Stimulated activated CD8-positive, alpha-beta memory T cell treated with anti-CD3 and anti-CD28 coated beads, Interleukin-12 subunit alpha, Interleukin-12 subunit beta, amount 100 ng/mL, for 1 hour (primary cell): ENCODE data around the gene FBXW8.

Source experiments
- DNase-seq: peaks from one replicate; pipeline ENCODE4 v3.0.0-alpha.2; 2020; ENCODE audit warnings: low read depth

The FBXW8 gene

GRCh38 chr12:116990971-116991966, 80.5 kb downstream of the FBXW8 start:
- DNase-seq, result no peak

DNA sequence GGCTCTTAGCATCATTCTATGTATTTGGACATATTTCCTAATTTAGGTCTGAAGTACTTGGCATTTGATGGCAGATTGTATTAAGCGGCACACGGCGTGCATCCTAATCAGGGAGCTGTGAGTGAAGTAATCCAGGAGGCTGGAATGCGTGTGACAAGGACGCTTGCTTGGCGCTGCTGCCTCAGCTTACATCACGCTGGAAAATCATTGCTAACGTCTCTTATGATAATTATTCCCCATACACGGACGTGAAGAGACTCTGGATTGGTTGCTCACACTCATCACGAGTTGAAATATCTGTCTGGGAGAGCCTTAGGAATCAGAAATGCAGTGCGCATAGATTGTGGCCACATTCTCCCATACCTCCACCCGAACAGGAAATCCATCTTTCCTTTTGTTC, 85.3 kb downstream of the FBXW8 start:
- no peak for DNase-seq

DNA sequence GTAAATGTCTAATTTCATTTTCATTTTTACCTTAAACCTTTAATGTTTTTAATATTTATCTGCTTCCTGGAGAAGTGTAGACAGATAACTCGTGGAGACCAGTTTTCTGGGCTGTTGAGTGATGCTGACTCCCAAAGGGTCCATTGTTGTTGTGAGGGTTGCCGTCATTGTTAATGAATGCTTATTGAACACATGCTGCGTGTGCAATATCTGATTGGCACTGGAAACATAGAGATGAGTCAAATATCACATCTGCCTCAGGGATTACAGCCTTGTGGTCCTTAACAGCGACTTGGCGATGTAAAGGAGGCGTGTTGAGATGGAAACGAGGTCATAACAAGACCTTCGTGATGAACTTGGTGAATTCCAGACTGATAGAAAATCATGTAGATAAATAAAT, 85.9 kb downstream of the FBXW8 start:
- DNase-seq, result no peak

- no peak for DNase-seq
Observed at GRCh38 chr12:116999066-116999465, 88.3 kb downstream of the FBXW8 start.

DNA sequence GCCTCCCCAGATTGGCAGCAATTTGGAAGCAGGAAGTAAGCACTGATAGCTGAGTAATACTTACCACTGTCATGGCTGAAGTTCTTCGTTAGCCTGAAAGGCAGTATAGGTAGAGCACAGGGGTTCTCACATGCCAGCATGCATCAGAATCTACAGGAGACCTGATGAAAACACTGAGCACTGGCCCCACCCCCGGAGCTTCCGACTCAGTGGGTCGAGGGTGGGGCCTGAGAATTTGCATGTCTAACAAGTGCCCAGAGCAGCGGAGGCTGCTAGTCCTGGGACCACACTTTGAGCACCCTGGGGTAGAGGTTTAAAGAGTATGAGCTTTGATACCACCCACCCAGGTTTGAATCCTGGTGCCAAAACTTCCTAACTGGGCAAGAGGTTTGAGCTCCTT, 89.6 kb downstream of the FBXW8 start:
- no peak for DNase-seq

- DNase-seq, result no peak
Observed at GRCh38 chr12:117002051-117002817, 91.5 kb downstream of the FBXW8 start.

- no peak for DNase-seq
Observed at GRCh38 chr12:117003883-117004404, 93.2 kb downstream of the FBXW8 start.

GRCh38 chr12:117005417-117006046, 94.8 kb downstream of the FBXW8 start:
- DNase-seq, result no peak

DNA sequence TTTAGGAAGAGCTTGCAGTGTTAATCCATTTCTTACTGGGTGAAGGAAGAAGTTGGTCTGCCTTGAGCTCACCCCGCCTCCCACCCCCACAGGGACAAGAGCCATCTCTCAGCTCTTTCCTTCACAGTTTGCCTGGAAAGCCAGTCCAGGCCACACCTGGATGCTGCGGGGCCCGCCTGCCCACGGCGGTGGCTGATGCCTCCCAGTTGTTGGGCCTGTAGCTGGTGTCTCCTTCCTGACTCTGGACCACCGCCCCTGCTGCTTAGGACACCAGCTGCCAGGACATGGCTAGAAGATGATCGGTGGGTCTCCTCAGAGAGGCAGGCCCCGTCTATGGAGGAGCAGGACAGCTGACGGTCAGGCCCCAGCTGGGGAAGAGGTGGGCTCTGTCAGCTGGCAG, 95.6 kb downstream of the FBXW8 start:
- no peak for DNase-seq

DNA sequence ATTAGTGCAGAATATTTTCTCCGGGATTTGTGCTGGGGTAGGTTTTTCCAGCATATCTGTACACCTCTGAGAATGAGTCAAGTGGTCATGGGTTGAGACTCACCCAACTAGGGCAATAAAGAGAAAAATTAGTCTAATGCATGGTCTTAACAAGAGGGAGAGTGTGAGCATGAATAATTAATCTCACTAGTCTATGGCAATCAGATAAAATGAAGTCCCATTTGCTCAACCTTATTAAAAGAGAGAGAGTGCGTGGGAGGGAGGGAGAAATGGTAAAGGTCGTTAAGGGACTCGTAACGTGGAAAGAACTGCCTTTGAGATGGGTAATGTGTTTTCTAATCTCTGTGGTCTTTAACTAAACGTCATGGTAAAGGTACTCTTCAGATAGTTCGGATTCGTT, 96.8 kb downstream of the FBXW8 start:
- no peak for DNase-seq

GRCh38 chr12:117009759-117010158, 99.0 kb downstream of the FBXW8 start:
- DNase-seq, result no peak

- DNase-seq, result no peak
Observed at GRCh38 chr12:117010693-117011451, 100.1 kb downstream of the FBXW8 start.

- no peak for DNase-seq
Observed at GRCh38 chr12:117011988-117012805, 101.4 kb downstream of the FBXW8 start.

DNA sequence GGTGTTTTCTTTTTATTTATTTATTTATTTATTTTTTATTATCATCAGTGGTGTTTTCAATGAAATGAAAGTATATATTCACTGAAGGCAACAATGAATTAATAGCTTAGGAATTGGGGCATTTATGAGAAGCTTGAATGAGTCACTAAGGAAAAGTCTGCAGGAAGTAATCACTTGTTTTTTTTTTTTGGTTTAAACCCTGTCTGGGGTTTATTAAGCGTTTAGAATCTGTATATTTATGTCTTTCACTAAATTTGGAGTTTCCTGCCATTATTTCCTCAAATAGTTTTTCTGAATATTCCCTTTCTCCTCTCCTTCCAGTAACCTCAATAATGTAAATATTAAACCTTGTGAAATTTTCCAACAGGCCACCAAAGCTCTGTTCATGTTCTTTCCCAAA, 103.0 kb downstream of the FBXW8 start:
- no peak for DNase-seq

DNA sequence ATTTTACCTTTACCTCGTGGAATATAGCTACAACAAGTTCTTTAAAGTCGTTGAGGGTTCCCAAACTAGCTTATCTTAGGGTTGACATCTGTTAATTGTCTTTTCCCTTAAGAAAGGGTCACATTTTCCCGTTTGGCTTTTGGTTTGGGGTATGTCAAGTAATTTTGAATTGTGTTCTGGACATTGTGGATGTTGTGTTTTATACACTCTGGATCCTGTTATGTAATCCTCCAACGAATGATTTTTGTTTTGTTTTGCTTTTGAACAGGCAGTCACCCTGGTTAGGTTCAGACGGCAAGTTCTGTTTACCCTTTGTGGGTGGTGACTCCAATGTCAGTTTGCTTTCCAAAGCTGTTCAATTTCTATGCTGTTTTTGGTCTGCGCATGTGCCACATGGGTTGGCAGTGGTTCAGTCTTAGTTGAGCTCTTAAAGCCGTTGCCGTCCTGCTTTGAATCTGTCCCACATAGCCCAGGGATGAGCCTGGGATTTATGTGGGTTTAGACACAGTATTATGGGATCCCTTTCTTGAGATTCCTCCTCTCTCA, 103.7 kb downstream of the FBXW8 start:
- no peak for DNase-seq

GRCh38 chr12:117015811-117016210, 105.1 kb downstream of the FBXW8 start:
- no peak for DNase-seq

DNA sequence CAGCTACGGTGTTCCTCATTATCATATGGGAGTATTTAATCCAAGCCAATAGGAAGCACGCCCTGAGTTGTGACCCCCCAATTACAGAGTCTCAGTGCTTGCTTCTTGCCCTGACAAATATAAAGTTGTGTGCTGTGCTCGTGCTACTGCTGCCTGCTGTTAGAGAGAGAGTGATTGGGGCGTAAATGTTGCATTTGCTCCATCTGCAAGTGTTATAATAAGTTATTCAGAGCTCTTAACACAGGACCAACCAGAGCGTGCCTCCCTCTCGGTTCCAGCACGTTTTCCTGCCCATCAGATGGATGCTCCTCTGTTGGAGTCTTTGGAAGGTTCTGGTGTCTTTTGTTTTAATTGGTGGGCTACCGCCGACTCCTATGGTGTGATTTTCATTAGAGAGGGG, 107.1 kb downstream of the FBXW8 start:
- no peak for DNase-seq

- DNase-seq, result no peak
Observed at GRCh38 chr12:117018276-117018675, 107.5 kb downstream of the FBXW8 start.

GRCh38 chr12:117018685-117019084, 107.9 kb downstream of the FBXW8 start:
- DNase-seq, result no peak

- no peak for DNase-seq
Observed at GRCh38 chr12:117019866-117020265, 109.1 kb downstream of the FBXW8 start.
